Mesothelial cell of epicardium (in vitro differentiated cells): Measurements from ENCODE around the gene NTRK1. TPM values are rescaled to one million over a fixed set of nuclear protein-coding genes. Genes with fewer than 3 reads are reported as not detected.
A peak's percentile ranks its signal among the peaks of the same experiment; 100 is the strongest.

Experiments used
- DNase-seq, 2 experiments: peaks; one replicate each; pipeline ENCODE4 v3.0.0; 2021; ENCODE audit warnings: low spot score in 2 of 2; ENCODE audit not compliant: unreplicated experiment in 2 of 2
- H3K27ac Mint-ChIP-seq: 2 replicates; pipeline ENCODE4 v1.8.0; 2021; ENCODE audit warnings: mixed read lengths
- H3K27me3 Mint-ChIP-seq: 2 replicates; pipeline ENCODE4 v1.8.0; 2021; ENCODE audit warnings: low read depth, mixed read lengths
- H3K36me3 Mint-ChIP-seq: 2 replicates; pipeline ENCODE4 v1.8.0; 2021; ENCODE audit warnings: mixed read lengths
- H3K4me1 Mint-ChIP-seq: 2 replicates; pipeline ENCODE4 v1.8.0; 2021; ENCODE audit warnings: mixed read lengths
- H3K4me3 Mint-ChIP-seq: 2 replicates; pipeline ENCODE4 v1.8.0; 2021; ENCODE audit warnings: mild to moderate bottlenecking, moderate library complexity, mixed read lengths
- H3K9me3 Mint-ChIP-seq: 2 replicates; pipeline ENCODE4 v1.8.0; 2021; ENCODE audit warnings: mixed read lengths
- total RNA-seq: library from RNA; stranded (reverse); gene quantifications from 3 replicates; pipeline ENCODE4 v1.2.1, GENCODE V29; 2021
- TF ChIP-seq, protein P1 (sequence below): fragments of 200-600 bp; sonication (generic); IDR thresholded peaks from one replicate; pipeline ENCODE4 v1.5.0; 2021; ENCODE audit warnings: antibody characterized with exemption; ENCODE audit not compliant: unreplicated experiment

The NTRK1 gene
- total RNA-seq, 1 donor from 2014 or later, result 1.2 TPM

DNA sequence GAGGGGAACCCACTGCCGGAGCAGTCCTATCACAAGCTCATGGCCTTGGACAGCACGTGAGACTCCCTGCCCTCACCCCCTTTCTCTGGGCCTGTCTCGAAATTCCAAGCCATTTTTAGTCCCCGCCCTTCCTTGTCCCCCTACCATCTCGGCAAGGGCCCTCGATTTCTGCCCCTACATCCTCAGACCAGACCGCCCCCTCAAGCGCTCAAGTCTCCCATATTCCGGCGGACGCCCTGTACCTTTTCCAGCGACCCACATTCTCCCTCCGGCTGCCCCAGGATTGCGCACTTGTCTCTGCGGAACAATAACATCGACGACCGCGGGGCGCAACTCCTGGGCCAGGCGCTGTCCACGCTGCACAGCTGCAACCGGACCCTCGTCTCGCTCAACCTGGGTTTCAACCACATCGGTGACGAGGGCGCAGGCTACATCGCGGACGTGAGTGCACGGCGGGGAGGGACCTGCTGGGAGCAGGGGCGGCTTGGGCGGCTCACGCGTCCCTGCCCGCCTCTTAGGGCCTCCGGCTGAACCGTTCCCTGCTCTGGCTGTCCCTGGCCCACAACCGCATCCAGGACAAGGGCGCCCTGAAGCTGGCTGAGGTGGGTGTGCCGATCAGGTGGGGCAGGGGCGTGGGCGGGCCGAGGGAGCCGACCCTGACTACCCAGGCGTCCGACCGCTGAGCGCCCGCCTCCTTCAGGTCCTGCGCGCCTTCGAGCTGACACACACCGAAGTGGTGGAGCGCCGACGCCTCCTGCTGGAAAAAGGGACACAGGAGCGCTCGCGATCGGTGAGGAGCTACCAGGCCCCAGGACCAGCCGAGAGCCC, 66.8 kb downstream of the NTRK1 start:
- Mint-ChIP-seq H3K36me3 (no peaks in the 10 kb centered on the region), H3K27me3 (peaks cover 88% of the 10 kb centered on the region), H3K4me1 (peaks cover 20% of the 10 kb centered on the region), H3K4me3 (peak overlapping the region; percentile 45), H3K9me3 (no peaks in the 10 kb centered on the region), H3K27ac (no peak overlapping the region)
- DNase-seq, result peak; percentile 68 to 80
- TF ChIP-seq, protein P1, sequence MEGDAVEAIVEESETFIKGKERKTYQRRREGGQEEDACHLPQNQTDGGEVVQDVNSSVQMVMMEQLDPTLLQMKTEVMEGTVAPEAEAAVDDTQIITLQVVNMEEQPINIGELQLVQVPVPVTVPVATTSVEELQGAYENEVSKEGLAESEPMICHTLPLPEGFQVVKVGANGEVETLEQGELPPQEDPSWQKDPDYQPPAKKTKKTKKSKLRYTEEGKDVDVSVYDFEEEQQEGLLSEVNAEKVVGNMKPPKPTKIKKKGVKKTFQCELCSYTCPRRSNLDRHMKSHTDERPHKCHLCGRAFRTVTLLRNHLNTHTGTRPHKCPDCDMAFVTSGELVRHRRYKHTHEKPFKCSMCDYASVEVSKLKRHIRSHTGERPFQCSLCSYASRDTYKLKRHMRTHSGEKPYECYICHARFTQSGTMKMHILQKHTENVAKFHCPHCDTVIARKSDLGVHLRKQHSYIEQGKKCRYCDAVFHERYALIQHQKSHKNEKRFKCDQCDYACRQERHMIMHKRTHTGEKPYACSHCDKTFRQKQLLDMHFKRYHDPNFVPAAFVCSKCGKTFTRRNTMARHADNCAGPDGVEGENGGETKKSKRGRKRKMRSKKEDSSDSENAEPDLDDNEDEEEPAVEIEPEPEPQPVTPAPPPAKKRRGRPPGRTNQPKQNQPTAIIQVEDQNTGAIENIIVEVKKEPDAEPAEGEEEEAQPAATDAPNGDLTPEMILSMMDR, result peak; percentile 31

DNA sequence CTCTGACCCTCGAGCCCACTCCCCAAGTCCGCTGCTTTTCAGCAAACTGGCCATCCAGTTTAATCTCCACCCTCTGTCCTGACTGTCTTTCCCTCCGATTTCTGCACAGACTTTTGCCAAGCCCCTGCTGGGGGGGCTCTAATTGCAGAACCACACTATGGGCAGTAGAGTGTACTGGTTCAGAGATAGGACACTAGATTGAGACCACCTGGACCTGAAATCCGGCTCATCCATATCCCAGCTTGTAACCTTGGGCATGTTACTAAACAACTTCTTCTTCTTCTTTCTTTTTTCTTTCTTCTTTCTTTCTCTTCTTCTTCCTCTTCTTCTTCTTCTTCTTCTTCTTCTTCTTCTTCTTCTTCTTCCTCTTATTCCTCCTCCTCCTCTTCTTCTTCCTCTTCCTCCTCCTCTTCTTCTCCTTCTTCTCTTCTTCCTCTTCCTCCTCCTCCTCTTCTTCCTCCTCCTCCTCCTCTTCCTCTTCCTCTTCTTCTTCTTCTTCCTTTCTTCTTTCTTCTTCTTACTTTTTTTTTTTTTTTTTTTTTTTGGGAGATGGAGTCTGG, 67.5 kb downstream of the NTRK1 start:
- Mint-ChIP-seq H3K9me3 (no peaks in the 10 kb centered on the region), H3K36me3 (no peaks in the 10 kb centered on the region), H3K4me1 (peaks cover 18% of the 10 kb centered on the region), H3K27ac (no peak overlapping the region), H3K27me3 (peaks cover 82% of the 10 kb centered on the region), H3K4me3 (peak overlapping the region; percentile 45)
- TF ChIP-seq, protein P1, result peak; percentile 4
- DNase-seq, result no peak

GRCh38 chr1:156929596-156930238, 69.1 kb downstream of the NTRK1 start:
- H3K4me1 Mint-ChIP-seq, result peaks cover 13% of the 10 kb centered on the region

GRCh38 chr1:156930483-156930882, 69.8 kb downstream of the NTRK1 start:
- TF ChIP-seq, protein P1, result no peak
- no peak for DNase-seq
- Mint-ChIP-seq H3K36me3 (peaks cover 6% of the 10 kb centered on the region), H3K4me1 (peaks cover 13% of the 10 kb centered on the region), H3K27me3 (peaks cover 59% of the 10 kb centered on the region), H3K27ac (no peak overlapping the region), H3K9me3 (no peaks in the 10 kb centered on the region), H3K4me3 (no peak overlapping the region)

More at GRCh38 chr1:156929596-156930238, 69.1 kb downstream of the NTRK1 start:
- H3K4me3 Mint-ChIP-seq, result no peak overlapping the region
- DNase-seq, result no peak
- no peak overlapping the region for H3K27ac Mint-ChIP-seq
- H3K9me3 Mint-ChIP-seq, result no peaks in the 10 kb centered on the region
- peaks cover 3% of the 10 kb centered on the region for H3K36me3 Mint-ChIP-seq
- TF ChIP-seq, protein P1, result no peak
- H3K27me3 Mint-ChIP-seq, result peaks cover 67% of the 10 kb centered on the region

Other genes with a start within 250 kb of the NTRK1 start
- 0.76 to 1.2 TPM (median 1.2 TPM) in 3 replicates for gene HAPLN2, start 241.4 kb upstream of the NTRK1 start, total RNA-seq
- gene BCAN, start 218.7 kb upstream of the NTRK1 start, total RNA-seq, result 0.54 to 0.85 TPM (median 0.78 TPM) in 3 replicates
- 53.8 to 56.9 TPM (median 56.8 TPM) in 3 replicates for gene NES, start 183.5 kb upstream of the NTRK1 start, total RNA-seq
- gene CRABP2, start 155.3 kb upstream of the NTRK1 start, total RNA-seq, result 676 to 704 TPM (median 686 TPM) in 3 replicates
- 36.9 to 39.2 TPM (median 39.0 TPM) in 3 replicates for gene METTL25B, start 132.4 kb upstream of the NTRK1 start, total RNA-seq
- 37.3 to 41.9 TPM (median 39.3 TPM) in 3 replicates for gene ISG20L2, start 132.1 kb upstream of the NTRK1 start, total RNA-seq
- 35.5 to 40.5 TPM (median 38.4 TPM) in 3 replicates for gene MRPL24, start 119.8 kb upstream of the NTRK1 start, total RNA-seq
- 176 to 183 TPM (median 182 TPM) in 3 replicates for gene HDGF, start 109.2 kb upstream of the NTRK1 start, total RNA-seq
- gene PRCC, start 93.3 kb upstream of the NTRK1 start, total RNA-seq, result 78.4 to 93.9 TPM (median 93.7 TPM) in 3 replicates
- 0.58 to 2.1 TPM (median 0.89 TPM) in 3 replicates for gene SH2D2A, start 44.0 kb upstream of the NTRK1 start, total RNA-seq
- 0.45 to 0.66 TPM (median 0.51 TPM) in 3 replicates for gene INSRR, start 1.7 kb upstream of the NTRK1 start, total RNA-seq
- 13.8 to 16.1 TPM (median 15.7 TPM) in 3 replicates for gene PEAR1, start 32.9 kb downstream of the NTRK1 start, total RNA-seq
- 0.11 to 0.34 TPM (median 0.13 TPM) in 3 replicates for gene LRRC71, start 59.8 kb downstream of the NTRK1 start, total RNA-seq
- gene ARHGEF11, start 184.9 kb downstream of the NTRK1 start, total RNA-seq, result 48.2 to 52.5 TPM (median 52.3 TPM) in 3 replicates
- not detected in 3 replicates for gene ETV3L, start 238.9 kb downstream of the NTRK1 start, total RNA-seq